Right renal cortex interstitium (tissue), 3 donors: Measurements from ENCODE around the gene SCUBE3. TPM values are rescaled to one million over a fixed set of nuclear protein-coding genes. Genes with fewer than 3 reads are reported as not detected.

ENCODE experiments used
- DNase-seq, 3 donors: peaks; one replicate each; pipeline ENCODE4 v3.0.0-alpha.2; 2013; ENCODE audit warnings: low read depth in 3 of 3, low spot score in 2 of 3
- polyA plus RNA-seq, 3 donors: library from polyadenylated mRNA; unstranded; fragments of 120-200 nt; gene quantifications; one replicate each; pipeline ENCODE4 v1.2.1, GENCODE V29; 2013; ENCODE audit not compliant: insufficient read length in 3 of 3

Gene SCUBE3
- 10 to 100 TPM; 42.5 to 43.8 (median 43.1) TPM for polyA plus RNA-seq

DNA sequence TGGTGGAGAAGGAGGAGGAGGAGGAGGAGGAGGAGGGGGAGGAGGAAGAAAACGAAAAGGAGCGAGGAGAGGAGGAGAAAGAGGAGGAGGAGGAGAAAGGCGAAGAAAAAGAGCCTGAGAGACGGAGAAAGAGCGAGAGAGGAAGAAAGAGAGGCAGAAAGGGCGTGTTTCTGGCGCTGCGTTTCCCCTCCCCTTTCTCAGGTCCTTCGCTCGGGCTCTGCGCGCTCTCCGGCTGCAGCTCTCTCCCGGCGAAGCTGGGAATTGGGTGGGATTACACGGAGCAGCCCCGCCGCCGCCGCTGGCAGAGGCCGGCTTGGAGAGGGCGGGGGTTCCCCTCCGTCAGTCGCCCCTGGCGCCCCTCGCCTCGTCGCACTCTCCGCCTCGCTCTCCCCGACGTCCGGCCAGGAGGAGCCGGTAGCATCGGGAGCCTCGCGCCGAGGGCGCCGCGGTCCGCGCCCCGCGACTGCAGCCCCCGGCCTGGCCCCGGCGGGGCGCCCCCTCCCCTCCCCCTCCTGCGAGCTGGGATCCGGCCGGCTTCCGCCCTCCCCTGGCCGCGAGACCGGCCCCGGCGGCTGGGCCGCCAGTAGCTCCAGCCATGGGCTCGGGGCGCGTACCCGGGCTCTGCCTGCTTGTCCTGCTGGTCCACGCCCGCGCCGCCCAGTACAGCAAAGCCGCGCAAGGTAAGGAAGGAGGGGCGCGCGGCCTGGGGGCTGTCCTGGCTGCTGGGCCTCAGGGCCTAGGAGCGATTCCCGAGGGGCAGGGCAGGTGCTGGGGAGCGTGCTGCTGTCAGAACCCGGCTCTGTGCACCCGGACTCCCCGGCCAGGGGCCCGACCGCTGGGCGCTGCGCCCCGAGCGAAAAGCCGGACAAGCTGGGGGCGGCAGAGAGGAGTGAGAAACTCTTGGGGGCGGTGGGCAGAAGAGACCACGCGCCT is at the start of gene SCUBE3:
Gene SCUBE3 (plus strand): TSS at position 133 of the 933 bp plus-strand sequence. CDS start 463 bp downstream, at position 596.
- DNase-seq: peak in 2 of 3 donors; percentile 47

DNA sequence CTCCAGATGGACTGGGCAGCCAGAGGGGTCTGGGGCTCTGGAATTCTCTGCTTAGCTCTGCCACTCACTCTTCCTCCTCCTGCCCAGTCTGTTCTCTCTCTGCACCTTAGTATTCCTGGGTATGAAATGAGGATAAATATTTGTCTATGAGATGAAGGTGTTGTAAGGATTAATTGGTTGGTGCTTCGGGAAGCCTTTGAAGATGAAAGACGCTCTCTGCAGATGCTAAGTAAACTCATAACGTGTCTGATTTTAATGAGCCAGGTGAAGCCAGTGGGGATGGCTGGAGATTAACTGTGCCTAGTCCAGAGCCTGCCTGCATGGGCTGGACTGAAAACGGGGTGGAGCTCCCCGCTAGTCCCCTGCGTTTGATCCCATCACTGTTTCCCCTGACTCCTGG is 49.5 kb upstream of the SCUBE3 start:
- DNase-seq: no peak

DNA sequence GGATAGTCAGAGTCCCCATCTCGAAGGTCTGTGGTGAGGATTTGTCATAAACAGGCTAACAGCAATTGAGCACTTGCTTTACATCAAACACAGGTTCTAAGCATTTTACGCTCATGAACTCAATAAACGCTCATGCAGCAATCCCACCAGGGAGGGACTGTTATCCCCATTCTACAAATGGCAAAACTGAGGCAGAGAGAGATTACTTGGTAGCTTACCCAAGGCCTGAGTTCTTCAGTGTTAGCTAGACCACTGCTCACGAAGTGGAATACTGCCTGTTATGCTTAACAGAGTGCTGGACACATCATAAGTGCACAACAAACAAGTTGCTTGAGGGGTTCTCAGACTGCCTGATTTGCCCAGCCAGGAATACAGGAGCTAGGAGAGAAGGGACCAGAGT is 48.9 kb upstream of the SCUBE3 start:
- DNase-seq: no peak

DNA sequence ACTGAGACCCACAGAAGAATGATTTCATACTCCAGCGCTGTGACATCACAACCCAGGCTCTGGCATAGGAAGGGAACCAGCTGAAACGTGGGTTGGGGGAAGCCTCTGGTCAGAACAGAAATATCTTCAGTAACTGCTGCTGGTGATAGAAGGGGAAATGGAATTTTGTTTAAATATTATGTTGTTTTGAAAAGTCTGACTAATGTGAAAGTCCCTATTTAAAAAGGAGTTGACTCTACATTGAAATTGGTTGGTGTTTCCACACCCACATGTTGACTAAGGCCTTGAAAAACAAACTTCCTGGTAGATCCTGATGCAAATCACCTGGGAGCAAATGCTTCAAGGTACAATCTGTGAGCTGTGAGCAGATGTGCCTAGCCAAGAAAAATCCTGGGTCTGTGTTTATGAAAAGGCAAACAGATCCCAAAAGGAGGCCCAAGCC is 48.1 kb upstream of the SCUBE3 start:
- no peak for DNase-seq

DNA sequence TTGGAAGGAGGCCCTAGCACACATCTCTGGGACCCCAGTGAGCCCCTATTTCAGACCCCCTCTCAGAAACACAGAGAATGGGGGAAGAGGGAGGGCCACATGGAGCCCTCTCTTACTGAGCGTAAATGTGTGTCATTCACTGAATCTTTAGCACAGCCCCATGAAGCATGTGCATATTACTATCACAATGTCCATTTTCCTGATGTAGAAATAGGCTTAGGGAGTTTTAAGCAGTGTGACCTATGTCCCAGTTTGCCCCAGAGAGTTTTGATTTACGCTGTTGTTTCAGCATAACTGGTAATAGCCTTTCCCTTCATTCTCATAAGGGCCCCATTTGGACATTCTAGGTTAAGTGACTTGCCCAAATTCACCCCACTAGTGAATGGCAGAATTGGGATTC is 47.6 kb upstream of the SCUBE3 start:
- no peak for DNase-seq

DNA sequence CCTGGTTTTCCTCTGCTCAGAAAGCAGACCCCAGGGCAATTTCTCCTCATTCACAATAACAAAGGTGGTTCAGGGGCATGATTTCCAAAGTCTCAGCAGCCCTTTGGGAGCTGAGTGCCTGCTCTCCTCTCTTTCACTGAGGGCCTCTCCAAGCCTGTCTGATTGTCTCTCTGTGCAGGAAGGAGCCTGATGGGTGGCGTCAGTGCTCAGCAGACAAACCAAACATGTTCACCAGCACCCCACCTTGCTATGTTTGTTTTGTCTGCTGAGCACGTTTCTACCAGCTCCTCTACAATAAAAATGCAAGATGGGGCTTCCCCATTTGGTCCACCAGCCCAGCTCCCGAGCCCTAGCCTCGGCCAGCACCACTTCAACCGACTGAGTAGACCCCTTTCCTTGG is 47.2 kb upstream of the SCUBE3 start:
- DNase-seq: no peak

DNA sequence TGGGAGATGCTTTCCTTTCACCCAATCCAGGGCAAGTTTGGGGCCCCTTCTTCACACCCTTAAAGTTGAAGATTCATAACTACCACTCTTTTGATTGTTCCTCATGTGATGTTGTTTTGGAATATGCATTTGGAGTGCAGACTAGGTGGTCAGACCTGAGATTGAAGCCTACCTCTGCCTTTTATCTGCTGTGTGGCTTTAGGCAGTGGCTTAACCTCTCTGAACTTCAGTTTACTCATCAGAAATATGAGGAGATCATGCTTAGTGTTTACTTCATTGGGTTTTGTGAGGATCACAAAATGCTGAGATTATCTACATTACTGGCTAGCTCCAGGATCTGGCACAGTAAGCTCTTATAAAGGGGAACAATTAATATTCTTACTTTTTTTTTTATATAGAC is 46.3 kb upstream of the SCUBE3 start:
- no peak for DNase-seq

DNA sequence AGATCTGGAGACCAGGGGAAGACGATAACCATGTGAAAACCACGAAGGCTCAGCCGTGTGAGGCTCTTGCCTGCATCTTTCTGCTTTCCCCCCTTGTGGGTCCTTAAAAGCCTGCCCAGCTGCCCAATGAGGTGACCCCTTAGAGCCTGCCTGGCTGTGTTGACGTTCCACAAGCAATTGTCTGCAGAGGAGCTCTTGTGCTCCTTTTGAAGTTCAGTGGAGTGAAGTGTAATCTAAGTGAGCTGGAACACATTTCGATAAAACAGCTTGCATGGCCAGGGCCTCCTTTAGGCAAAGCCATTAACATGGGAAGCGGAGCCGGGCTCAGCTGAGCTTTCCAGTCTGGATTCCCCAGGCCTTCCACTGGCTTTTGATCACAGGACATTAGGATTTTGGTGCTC is 45.3 kb upstream of the SCUBE3 start:
- DNase-seq: peak in 1 of 3 donors; percentile 66

DNA sequence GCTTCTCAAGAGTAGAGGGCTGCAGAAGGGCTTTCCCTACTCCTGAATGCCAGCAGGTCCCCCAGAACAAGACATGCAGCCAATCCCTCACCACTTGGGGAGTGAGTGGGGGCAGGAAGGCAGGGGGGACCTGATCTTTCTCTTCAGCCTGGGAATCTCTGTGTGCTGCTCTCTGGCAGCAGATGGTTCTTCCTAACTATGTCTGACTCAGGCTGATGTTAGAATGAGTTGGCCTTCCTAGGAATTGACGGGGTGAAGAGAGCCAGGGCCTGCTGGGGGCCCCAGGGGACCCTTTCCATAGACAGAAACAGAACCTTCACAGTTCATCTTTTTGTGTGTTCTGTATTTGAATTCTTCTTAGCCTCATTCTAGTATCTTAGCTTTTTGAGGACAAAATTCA is 43.6 kb upstream of the SCUBE3 start:
- DNase-seq: no peak

DNA sequence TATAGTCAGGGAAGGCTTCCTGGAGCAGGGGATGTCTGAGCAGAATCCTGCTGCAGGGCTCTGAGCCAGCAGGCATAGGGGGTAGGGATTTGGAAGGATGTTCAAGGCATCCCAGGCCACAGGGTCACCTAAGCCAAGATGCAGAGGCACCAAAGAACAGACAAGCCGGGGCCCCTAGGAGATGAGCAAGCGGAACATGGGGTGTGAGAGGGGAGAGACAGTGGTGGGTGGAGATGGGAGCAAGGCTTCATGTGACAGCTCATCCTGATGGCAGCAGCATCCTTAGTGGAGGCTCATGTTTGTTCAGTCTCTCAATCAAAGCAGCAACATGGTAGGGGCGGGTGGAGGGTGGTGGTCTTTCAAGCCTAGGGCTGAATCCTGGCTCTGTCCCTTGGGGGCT is 42.9 kb upstream of the SCUBE3 start:
- DNase-seq: no peak

DNA sequence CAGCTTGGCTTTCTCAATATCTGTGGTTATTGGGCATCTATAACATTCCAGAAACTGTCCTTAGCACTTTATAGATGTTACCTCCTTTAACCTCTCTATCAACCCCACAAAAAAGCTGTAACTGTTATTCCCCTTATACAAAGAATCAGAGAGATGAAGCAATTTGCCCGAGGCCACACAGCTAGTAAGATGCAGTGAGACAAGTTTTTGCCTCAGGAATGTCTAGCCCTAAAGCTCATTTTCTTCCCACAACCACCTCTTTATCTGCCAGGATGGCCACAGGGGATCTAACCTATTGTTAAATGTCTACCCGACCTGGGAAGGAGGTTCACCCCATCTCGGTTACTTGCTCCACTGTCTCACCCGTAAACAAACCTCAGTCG is 40.7 kb upstream of the SCUBE3 start:
- no peak for DNase-seq

DNA sequence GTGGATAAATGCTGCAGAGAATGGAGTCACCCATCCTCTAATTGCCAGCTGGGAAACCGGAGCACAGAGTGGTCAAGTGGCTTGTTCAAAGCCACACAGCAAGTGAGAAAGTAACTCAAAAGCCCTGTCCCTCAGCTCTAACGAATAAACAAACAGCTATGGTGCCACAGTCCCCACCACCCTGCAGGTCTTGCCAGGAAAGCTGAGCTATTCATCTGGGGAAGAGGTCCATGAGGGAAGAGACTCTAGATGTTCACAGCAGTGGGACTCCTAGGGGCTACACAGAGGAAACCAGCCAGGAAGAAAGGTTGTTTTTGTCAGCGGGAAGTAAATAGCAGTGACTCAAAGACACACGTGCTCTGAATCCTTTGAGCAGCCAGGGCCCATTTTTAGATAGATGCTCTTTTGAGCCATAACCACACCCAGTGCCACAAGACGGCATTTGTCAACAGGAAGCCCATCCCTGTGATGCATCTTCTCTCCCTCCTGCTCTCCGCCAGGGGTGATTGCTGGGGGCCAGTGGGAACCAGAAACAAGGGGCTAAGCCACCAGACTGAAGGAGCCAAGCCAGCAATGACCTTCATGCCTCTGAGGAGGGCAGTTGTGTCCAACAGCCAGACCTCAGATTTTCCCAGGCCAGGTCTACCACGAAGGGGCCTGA is 40.2 kb upstream of the SCUBE3 start:
- DNase-seq: no peak

DNA sequence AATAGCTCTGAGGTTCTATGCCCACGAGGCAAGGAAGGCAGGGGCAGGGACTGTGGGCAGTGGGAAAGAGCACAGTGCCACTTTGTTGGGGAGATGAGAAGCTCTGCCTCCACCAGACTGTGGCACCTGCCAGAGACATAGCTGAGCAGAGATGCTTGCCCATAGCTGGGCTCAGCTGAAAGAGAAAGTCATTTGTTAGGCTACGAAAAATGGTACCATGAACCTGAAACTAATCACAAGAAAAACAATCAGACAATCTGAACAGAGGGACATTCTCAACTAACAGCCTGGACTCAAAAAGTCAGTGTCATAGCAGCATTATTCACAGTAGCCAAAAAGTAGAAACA is 39.7 kb upstream of the SCUBE3 start:
- DNase-seq: no peak

DNA sequence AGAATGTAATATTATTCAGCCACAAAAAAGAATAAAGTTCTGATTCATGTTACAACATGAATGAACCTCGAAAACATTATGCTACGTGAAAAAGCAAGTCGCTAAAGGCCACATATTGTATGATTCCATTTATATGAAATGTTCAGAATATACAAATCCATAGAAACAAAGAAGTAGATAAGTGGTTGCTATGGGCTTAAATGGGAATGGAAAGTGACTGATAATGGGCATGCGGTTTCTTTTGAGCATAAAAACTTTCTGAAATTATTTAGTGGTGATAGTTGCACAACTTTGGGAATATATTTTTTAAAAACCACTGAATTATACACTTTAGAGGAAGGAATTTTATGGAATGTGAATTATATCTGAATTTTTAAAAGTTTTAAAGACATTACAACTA is 39.3 kb upstream of the SCUBE3 start:
- DNase-seq: no peak

DNA sequence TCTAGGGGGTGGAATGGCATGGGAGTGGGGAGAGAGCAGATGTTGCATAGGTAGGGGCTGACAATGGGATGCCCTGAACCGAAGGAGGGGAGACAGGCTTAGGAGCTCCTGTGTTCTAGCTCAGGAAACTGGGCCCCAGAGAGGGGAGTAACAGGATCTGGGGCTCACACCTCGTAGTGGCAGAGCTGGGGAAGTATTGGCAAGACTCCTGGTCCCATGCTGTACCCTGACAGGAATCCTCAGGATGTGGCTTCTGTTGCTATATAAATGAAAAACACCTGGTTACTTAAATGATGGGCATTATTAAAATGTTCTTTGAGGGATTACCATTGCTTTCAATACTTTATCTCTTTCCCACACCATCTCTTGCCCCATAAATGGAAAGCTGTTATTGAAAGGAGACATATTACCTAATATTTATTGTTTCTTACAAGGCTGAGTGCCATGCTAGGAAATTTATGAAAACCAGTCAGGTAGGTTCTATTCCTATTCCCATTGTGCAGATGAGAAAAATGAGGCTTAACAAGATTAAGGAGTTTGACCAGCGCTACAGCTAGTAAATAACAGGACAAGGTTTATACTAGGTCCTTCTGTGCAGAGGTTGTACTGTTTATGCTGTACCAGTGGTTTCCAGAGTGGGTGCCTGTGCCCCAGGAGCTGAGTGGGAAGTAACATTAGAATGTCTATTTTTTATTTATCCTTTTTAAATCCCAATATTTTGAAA is 37.3 kb upstream of the SCUBE3 start:
- no peak for DNase-seq

DNA sequence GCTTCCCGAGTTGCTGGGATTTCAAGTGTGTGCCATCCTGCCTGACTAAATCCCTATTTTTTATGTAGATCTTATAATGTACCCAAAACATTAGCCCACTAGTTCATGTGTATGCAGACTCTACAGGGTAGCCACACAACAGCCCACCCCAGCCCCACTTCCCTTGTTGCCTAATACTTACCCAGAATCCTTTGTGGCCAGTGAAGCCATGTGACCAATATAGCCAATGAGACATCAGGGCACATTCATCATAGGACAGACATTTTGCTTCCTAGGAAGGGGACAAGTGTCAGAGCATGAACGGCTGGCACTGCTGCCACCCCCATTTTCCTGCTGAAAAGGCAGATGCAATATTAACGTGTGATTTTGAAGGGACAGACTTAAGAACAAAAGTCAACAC is 36.6 kb upstream of the SCUBE3 start:
- no peak for DNase-seq

DNA sequence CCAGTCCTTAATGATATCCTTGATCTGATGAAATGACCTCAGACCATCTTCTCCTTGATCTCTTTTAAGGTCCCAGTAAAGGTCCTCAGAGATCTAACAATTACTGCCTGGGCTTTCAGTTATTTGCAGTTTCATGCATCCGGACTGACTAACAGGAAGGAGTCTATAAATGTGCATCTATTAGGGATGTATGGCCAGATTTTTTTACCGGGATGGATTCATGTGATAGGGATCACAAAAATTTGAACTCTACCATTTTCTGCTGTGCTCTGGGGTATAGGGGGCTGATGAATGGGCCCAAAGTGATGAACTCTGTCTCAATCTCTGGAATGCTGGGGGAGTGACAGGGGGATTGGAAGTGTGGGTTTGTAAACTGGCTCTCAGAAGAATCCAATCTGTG is 36.2 kb upstream of the SCUBE3 start:
- no peak for DNase-seq

DNA sequence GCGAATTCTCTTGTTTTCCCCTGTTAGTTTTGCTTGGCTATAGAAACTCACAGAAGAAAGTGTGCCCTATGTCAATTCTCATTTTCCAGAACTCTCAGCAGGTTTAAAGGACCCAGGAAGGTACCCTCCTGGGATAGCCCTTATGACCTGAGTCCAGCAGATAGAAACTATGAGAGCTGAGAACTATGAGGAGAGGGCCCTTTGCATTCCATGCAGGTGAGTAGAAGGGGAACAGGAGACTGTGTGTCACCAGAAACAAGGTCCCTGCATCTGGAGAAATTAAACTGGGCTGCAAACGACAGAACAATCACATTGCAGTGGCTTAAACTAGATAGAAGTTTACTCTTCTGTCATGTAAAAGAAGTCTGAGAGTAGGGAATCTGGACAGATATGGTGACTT is 35.7 kb upstream of the SCUBE3 start:
- no peak for DNase-seq

DNA sequence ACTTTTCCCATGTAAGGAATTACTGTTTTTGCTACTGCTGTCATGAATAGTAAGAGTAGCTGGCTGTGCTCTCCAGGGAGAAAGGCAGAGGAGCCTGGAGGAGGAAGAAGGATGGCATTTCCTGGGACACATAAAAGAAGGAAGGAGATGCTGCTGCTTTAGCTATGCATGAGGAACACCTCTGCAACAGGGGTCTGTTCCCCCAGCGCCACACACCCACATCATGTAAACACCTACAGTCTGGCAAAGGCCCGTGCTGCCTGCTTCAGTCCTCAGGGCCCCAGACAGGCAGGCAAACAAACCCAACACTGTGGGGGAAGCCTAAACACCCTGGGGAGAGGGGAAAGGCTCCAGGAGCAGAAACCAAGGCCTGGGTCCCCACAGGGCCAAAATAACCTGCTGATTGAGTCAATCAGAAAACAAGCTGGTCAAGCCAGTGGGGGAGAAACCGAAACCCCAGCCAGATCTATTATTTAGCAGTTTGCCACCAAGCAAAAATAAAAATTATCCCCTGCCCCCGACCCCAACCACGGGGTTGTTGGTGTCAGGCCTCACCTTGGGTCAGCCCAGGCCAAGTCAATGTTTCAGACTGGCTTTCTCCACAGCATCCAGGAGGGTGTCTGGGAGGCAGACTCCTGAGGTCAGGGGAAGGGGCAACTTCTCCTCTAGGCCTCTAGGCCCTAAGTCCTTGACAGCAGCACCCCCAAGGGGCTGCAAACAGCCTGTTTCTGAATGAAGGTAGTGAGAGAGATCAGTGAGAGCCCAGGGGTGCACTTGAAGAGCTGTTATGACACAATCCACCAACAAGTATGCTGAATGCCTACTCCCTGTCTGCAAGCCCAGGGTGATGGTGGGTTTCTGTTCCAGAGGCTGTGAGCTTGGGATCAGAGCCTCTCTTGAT is 34.6 kb upstream of the SCUBE3 start:
- no peak for DNase-seq

DNA sequence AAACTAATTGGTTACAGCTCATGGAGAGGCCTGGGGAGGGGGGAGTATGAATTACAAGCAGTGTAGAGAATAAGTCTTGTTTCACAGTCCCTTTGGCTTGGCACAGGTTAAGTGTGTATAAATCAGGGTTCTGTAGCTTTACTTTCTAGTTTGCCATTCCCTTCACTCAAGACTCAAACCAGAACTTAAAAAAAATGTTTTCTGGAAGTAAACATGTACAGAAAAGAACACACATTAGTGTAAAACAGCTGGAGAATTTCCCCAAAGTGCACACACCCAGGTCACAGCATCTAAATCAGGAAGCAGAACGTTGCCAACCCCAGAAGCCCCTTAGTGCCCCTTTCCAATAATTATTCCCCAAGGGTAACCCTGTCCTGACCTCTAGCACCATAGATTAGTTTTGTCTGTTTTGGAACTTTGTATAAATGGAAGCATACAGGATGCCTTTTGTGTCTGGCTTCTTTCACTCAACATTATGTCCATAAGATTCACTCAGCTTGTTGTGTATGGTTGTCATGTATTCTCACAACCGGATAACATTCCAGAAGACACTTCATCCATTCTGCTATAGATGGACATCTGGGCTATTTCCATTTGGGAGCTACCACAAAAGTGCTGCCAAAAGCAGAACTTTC is 33.7 kb upstream of the SCUBE3 start:
- no peak for DNase-seq
